Mucosa of gallbladder (tissue), 1 donor: Measurements from ENCODE around the gene TRAPPC11. TPM values are rescaled to one million over a fixed set of nuclear protein-coding genes. Genes with fewer than 3 reads are reported as not detected.
"Not testable (repeated sequence)": the region's sequence is repeated elsewhere in the genome, so short reads cannot be mapped to it uniquely, and the experiment has no call there.

Experiments
- DNase-seq: peaks from one replicate; pipeline ENCODE4 v3.0.0-alpha.2; 2020; ENCODE audit warnings: low spot score
- total RNA-seq: library from RNA; stranded (reverse); gene quantifications from one replicate; pipeline ENCODE4 v1.2.1, GENCODE V29; 2021
- donor health status: DM: no; HTN: no; CAD: no.

The TRAPPC11 gene
- total RNA-seq, result 33.8 TPM

- DNase-seq, result peak; percentile 98
Measured at GRCh38 chr4:183659029-183659871, at the start of gene TRAPPC11, which contains the start of gene RWDD4. Gene TRAPPC11 (plus strand): TSS chr4:183659293. CDS start chr4:183663868, 4,575 bp downstream. Gene RWDD4 (minus strand): TSS chr4:183659185. CDS start chr4:183658952, 233 bp downstream.

GRCh38 chr4:183610033-183610432, 49.1 kb upstream of the TRAPPC11 start:
- no peak for DNase-seq

GRCh38 chr4:183610613-183611012, 48.5 kb upstream of the TRAPPC11 start:
- DNase-seq, result no peak

GRCh38 chr4:183611210-183611830, 47.8 kb upstream of the TRAPPC11 start:
- no peak for DNase-seq

- no peak for DNase-seq
Measured at GRCh38 chr4:183612329-183613250, 46.5 kb upstream of the TRAPPC11 start.

GRCh38 chr4:183617075-183617474, 42.0 kb upstream of the TRAPPC11 start:
- DNase-seq, result no peak

GRCh38 chr4:183618681-183619080, 40.4 kb upstream of the TRAPPC11 start:
- peak; percentile 77 for DNase-seq

- no peak for DNase-seq
Measured at GRCh38 chr4:183620421-183620820, 38.7 kb upstream of the TRAPPC11 start.

GRCh38 chr4:183621875-183622274, 37.2 kb upstream of the TRAPPC11 start:
- no peak for DNase-seq

GRCh38 chr4:183624548-183624947, 34.5 kb upstream of the TRAPPC11 start:
- DNase-seq, result no peak

GRCh38 chr4:183626168-183626567, 32.9 kb upstream of the TRAPPC11 start:
- DNase-seq, result peak; percentile 61

GRCh38 chr4:183627286-183627685, 31.8 kb upstream of the TRAPPC11 start:
- DNase-seq, result not testable (repeated sequence)

- no peak for DNase-seq
Measured at GRCh38 chr4:183627979-183628588, 31.0 kb upstream of the TRAPPC11 start.

- DNase-seq, result no peak
Measured at GRCh38 chr4:183631577-183632198, 27.4 kb upstream of the TRAPPC11 start.

- DNase-seq, result no peak
Measured at GRCh38 chr4:183632689-183633088, 26.4 kb upstream of the TRAPPC11 start.

GRCh38 chr4:183633476-183634400, 25.4 kb upstream of the TRAPPC11 start:
- no peak for DNase-seq

GRCh38 chr4:183635321-183635720, 23.8 kb upstream of the TRAPPC11 start:
- DNase-seq, result no peak

GRCh38 chr4:183635741-183636140, 23.4 kb upstream of the TRAPPC11 start:
- DNase-seq, result no peak

- no peak for DNase-seq
Measured at GRCh38 chr4:183636503-183636902, 22.6 kb upstream of the TRAPPC11 start.

- peak; percentile 24 for DNase-seq
Measured at GRCh38 chr4:183636923-183637322, 22.2 kb upstream of the TRAPPC11 start.
